Astrocyte (in vitro differentiated cells and primary cell): ENCODE results near the gene TTC23.

ENCODE experiments used
- EZH2 ChIP-seq: IDR thresholded peaks from 2 replicates; pipeline ENCODE4 v1.6.1; 2012; ENCODE audit warnings: mild to moderate bottlenecking, low read length, inconsistent platforms; ENCODE audit not compliant: insufficient read depth
- TF ChIP-seq, protein P1 (sequence below): IDR thresholded peaks from 2 replicates; pipeline ENCODE4 v1.5.1; 2011; ENCODE audit warnings: low read depth, mild to moderate bottlenecking, inconsistent platforms, low read length, moderate library complexity; ENCODE audit not compliant: insufficient read depth

DNA sequence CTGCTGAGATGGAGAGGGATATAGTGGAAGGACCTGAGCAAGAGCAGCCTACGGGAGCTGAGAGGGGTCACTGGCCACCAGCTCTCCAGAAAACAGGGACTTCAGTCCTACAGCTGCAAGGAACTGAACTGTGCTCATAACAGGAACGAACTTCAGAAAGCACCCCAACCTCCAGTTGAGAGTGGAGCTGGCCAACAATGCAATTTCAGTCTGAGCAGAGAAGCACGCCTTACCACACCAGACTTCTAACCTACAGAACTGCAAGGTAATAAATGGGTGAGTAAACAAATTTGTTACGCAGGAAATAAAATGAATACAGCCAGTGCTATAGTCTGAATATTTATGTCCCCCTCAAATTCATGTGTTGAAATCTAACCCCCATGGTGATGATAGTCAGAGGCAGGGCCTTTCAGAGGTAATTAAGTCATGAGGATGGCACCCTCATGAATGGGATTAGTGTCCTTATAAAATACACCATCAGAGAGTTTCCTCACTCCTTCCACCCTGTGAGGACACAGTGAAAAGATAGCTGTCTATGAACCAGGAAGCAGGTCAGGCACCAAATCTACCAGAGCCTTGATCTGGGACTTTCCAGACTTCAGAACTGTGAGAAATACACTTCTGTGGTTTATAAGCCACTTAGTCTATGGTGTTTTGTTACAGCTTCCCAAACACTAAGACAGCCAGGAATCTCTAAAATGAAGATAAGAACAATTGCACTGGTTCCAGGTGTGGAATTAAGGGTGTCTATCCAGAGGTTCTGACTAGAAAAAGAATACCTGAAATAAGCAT lies 85.9 kb downstream of the TTC23 start:
- TF ChIP-seq, protein P1, sequence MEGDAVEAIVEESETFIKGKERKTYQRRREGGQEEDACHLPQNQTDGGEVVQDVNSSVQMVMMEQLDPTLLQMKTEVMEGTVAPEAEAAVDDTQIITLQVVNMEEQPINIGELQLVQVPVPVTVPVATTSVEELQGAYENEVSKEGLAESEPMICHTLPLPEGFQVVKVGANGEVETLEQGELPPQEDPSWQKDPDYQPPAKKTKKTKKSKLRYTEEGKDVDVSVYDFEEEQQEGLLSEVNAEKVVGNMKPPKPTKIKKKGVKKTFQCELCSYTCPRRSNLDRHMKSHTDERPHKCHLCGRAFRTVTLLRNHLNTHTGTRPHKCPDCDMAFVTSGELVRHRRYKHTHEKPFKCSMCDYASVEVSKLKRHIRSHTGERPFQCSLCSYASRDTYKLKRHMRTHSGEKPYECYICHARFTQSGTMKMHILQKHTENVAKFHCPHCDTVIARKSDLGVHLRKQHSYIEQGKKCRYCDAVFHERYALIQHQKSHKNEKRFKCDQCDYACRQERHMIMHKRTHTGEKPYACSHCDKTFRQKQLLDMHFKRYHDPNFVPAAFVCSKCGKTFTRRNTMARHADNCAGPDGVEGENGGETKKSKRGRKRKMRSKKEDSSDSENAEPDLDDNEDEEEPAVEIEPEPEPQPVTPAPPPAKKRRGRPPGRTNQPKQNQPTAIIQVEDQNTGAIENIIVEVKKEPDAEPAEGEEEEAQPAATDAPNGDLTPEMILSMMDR, result no peak
- TF ChIP-seq EZH2, result no peak
